ENCODE data around the gene TAF9. TPM values are rescaled to one million over a fixed set of nuclear protein-coding genes. Genes with fewer than 3 reads are reported as not detected.

TAF9 gene
- total and polyA plus RNA-seq, 2 of the 13 experiments (the other 11 are each of a cell fraction or from before 2014, with no cell fraction given): 113 to 218 TPM

DNA sequence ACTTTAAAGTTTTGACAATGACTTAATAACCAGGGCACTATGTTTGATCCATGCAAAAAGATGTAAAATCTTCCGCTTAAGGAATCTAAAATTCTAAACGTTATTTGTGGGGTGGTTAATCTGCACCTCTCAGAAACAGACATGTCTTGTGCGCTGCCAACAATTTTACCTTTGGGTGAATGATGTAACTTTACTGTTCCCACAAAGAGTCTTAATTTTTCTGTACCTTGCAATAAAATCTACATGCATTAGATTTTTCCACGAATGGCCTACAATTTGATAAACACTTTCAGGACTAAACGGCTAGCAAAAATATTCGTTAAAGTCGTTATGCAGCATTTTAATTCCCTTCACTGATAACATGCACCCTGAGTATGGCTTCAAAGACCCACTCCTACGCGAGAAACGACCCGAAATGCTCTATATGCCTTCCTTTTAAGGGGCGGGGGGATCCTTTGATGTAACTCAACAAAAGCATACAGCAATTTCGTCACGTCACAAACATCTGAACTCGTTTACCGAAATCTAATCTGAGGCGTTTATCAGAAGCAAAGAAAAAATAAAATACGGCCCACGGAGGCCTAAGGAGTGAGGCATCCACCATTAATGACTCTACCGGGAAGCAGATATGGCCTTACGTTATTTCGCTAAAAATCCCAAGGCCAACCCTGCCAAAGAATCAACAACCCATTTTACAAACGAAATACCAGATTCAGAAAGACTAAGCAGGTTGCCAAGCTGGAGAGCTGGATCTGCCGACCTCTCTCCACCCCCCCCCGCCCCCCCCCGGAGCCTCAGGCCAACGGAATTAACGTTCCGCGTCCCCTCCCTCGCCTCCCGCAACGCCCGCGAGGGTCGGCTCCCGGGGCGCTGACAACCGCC, 621 bp downstream of the TAF9 start (continued):
- TF ChIP-seq, protein P1, sequence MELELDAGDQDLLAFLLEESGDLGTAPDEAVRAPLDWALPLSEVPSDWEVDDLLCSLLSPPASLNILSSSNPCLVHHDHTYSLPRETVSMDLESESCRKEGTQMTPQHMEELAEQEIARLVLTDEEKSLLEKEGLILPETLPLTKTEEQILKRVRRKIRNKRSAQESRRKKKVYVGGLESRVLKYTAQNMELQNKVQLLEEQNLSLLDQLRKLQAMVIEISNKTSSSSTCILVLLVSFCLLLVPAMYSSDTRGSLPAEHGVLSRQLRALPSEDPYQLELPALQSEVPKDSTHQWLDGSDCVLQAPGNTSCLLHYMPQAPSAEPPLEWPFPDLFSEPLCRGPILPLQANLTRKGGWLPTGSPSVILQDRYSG (CRISPR knock-in tag; IDR thresholded peaks at IDR 0.05): 0 out of 2 replicates have a peak, but pooled peaks have one; percentile 24
- TF ChIP-seq NKX3-1 (CRISPR knock-in tag; IDR thresholded peaks at IDR 0.05) (peak; percentile 17), TEAD2 (CRISPR knock-in tag; IDR thresholded peaks at IDR 0.05) (no peak), ZNF766 (CRISPR knock-in tag; IDR thresholded peaks at IDR 0.05; ENCODE audit: borderline replicate concordance) (peak; percentile 48; the same call in 1 of the 2 replicates), FOXJ3 (CRISPR knock-in tag; IDR thresholded peaks at IDR 0.05; ENCODE audit: borderline replicate concordance) (peak; percentile 31; the same call in 1 of the 2 replicates), MEIS1 (CRISPR knock-in tag; IDR thresholded peaks at IDR 0.05; ENCODE audit: borderline replicate concordance) (no peak), CREM (IDR thresholded peaks at IDR 0.05) (0 out of 2 replicates have a peak, but pooled peaks have one; percentile 19), CREM (CRISPR knock-in tag; IDR thresholded peaks at IDR 0.05) (no peak), ZFP90 (CRISPR knock-in tag; IDR thresholded peaks at IDR 0.05; ENCODE audit: borderline replicate concordance) (no peak), XBP1 (CRISPR knock-in tag; IDR thresholded peaks at IDR 0.05) (0 out of 2 replicates have a peak, but pooled peaks have one; percentile 28), ISL2 (CRISPR knock-in tag; IDR thresholded peaks at IDR 0.05) (no peak), ZNF558 (CRISPR knock-in tag; IDR thresholded peaks at IDR 0.05; ENCODE audit: borderline replicate concordance) (no peak), ZNF772 (CRISPR knock-in tag; IDR thresholded peaks at IDR 0.05) (no peak), MED13 (CRISPR knock-in tag; IDR thresholded peaks at IDR 0.05) (0 out of 2 replicates have a peak, but pooled peaks have one; percentile 1), TOE1 (CRISPR knock-in tag; IDR thresholded peaks at IDR 0.05) (no peak), CREB1 (IDR thresholded peaks at IDR 0.05) (peak; percentile 47; the same call in 1 of the 2 replicates), CREB1 (CRISPR knock-in tag; IDR thresholded peaks at IDR 0.05) (peak; percentile 32; the same call in 1 of the 2 replicates), EP300 (IDR thresholded peaks at IDR 0.05; ENCODE audit: low read depth in 2 of 2, low read length in 2 of 2) (no peak), EP300 (CRISPR knock-in tag; IDR thresholded peaks at IDR 0.05; ENCODE audit: borderline replicate concordance) (no peak), MAF1 (CRISPR knock-in tag; IDR thresholded peaks at IDR 0.05; ENCODE audit: borderline replicate concordance) (0 out of 2 replicates have a peak, but pooled peaks have one; percentile 9)
- TF ChIP-seq, protein P2, sequence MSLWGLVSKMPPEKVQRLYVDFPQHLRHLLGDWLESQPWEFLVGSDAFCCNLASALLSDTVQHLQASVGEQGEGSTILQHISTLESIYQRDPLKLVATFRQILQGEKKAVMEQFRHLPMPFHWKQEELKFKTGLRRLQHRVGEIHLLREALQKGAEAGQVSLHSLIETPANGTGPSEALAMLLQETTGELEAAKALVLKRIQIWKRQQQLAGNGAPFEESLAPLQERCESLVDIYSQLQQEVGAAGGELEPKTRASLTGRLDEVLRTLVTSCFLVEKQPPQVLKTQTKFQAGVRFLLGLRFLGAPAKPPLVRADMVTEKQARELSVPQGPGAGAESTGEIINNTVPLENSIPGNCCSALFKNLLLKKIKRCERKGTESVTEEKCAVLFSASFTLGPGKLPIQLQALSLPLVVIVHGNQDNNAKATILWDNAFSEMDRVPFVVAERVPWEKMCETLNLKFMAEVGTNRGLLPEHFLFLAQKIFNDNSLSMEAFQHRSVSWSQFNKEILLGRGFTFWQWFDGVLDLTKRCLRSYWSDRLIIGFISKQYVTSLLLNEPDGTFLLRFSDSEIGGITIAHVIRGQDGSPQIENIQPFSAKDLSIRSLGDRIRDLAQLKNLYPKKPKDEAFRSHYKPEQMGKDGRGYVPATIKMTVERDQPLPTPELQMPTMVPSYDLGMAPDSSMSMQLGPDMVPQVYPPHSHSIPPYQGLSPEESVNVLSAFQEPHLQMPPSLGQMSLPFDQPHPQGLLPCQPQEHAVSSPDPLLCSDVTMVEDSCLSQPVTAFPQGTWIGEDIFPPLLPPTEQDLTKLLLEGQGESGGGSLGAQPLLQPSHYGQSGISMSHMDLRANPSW (CRISPR knock-in tag; IDR thresholded peaks at IDR 0.05; ENCODE audit: borderline replicate concordance): 0 out of 2 replicates have a peak, but pooled peaks have one; percentile 32
- TF ChIP-seq, protein P3, sequence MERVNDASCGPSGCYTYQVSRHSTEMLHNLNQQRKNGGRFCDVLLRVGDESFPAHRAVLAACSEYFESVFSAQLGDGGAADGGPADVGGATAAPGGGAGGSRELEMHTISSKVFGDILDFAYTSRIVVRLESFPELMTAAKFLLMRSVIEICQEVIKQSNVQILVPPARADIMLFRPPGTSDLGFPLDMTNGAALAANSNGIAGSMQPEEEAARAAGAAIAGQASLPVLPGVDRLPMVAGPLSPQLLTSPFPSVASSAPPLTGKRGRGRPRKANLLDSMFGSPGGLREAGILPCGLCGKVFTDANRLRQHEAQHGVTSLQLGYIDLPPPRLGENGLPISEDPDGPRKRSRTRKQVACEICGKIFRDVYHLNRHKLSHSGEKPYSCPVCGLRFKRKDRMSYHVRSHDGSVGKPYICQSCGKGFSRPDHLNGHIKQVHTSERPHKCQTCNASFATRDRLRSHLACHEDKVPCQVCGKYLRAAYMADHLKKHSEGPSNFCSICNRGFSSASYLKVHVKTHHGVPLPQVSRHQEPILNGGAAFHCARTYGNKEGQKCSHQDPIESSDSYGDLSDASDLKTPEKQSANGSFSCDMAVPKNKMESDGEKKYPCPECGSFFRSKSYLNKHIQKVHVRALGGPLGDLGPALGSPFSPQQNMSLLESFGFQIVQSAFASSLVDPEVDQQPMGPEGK (CRISPR knock-in tag; IDR thresholded peaks at IDR 0.05): peak; percentile 88
- TF ChIP-seq, protein P4, sequence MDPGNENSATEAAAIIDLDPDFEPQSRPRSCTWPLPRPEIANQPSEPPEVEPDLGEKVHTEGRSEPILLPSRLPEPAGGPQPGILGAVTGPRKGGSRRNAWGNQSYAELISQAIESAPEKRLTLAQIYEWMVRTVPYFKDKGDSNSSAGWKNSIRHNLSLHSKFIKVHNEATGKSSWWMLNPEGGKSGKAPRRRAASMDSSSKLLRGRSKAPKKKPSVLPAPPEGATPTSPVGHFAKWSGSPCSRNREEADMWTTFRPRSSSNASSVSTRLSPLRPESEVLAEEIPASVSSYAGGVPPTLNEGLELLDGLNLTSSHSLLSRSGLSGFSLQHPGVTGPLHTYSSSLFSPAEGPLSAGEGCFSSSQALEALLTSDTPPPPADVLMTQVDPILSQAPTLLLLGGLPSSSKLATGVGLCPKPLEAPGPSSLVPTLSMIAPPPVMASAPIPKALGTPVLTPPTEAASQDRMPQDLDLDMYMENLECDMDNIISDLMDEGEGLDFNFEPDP (CRISPR knock-in tag; conservative IDR thresholded peaks at IDR 0.05): no peak
